ENCODE results near the gene FLVCR2. TPM values are rescaled to one million over a fixed set of nuclear protein-coding genes. Genes with fewer than 3 reads are reported as not detected.
A peak's percentile ranks its signal among the peaks of the same experiment; 100 is the strongest.

The FLVCR2 gene
- polyA plus RNA-seq, 3 donors: 13.2 to 36.6 (median 16.3) TPM

DNA sequence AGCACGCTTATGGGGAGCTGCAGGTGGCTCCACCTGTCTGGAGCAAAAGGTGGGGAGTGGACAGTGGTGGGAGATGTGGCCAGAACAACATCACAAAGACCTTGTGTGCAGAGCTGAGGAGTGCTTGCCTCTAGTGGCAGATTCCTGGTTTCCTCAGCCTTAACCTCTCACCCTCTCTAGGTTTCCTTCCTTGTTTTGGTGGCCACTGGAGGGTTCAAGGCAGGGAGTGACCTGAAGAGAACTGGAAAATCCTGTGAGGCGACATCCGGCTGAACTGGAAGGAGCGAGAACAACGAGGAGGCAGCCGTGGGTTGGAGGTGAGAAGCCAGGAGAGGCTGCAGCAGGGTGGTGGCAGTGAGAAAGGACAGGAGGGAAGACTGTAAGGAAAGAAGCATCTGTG, 6.3 kb upstream of the FLVCR2 start:
- Histone ChIP-seq H2AFZ (ENCODE audit: insufficient read depth, low read depth, low read length, poor library complexity, severe bottlenecking) (peak overlapping the region; percentile 17), H3K79me2 (ENCODE audit: insufficient read depth, low read length) (no peaks in the 10 kb centered on the region), H3K4me3 (replicated peaks in 1 of 3; ENCODE audit: low read depth in 2 of 3, low read length in 3 of 3) (no peak overlapping the region), H4K20me1 (ENCODE audit: insufficient read depth, low read length) (no peaks in the 10 kb centered on the region), H3K27ac (ENCODE audit: low read depth in 1 of 2, low read length in 2 of 2) (no peak overlapping the region), H3K9ac (ENCODE audit: insufficient read depth, low read length, poor library complexity, severe bottlenecking) (no peak overlapping the region), H3K4me2 (replicated peaks; ENCODE audit: extremely low read depth, low read length, poor library complexity, severe bottlenecking) (no peak overlapping the region), H3K27me3 (ENCODE audit: control insufficient read depth in 2 of 2, insufficient read depth in 2 of 2, low read length in 2 of 2) (no peaks in the 10 kb centered on the region), H3K36me3 (replicated peaks in 1 of 2; ENCODE audit: control insufficient read depth in 1 of 2, insufficient read depth in 2 of 2, low read length in 2 of 2) (no peaks in the 10 kb centered on the region), H3K9me3 (replicated peaks in 1 of 2; ENCODE audit: control insufficient read depth in 1 of 2, insufficient read depth in 1 of 2, low read length in 2 of 2) (no peaks in the 10 kb centered on the region), H3K4me1 (ENCODE audit: control insufficient read depth in 1 of 2, insufficient read depth in 2 of 2, low read length in 2 of 2) (peaks cover 13 to 16% of the 10 kb centered on the region in 2 donors)
- Mint-ChIP-seq H3K4me1 (peaks cover 22% of the 10 kb centered on the region), H3K4me3 (no peak overlapping the region), H3K36me3 (peaks cover 0 to 2% of the 10 kb centered on the region in 2 donors), H3K9me3 (peaks cover 0 to 4% (median 0%) of the 10 kb centered on the region in 7 donors), H3K27ac (peak overlapping the region in 3 of 7 donors; percentile 15 to 82 (median 74)), H3K27me3 (ENCODE audit: low read depth in 3 of 3) (peaks cover 1 to 13% (median 4%) of the 10 kb centered on the region in 3 donors)
- no peak for TF ChIP-seq CTCF (IDR thresholded peaks at IDR 0.05)
- DNase-seq: no peak
- 97% methylated on average over 5 of the region's 6 CpGs for WGBS (ENCODE audit: insufficient coverage)
- intact Hi-C loops (cut with micrococcal nuclease): loop anchor here in 1 of 2 donors (10.0 kb wide), 1 partner anchor 413 kb away; the partner anchor contains the start of genes IFT43 and TGFB3

DNA sequence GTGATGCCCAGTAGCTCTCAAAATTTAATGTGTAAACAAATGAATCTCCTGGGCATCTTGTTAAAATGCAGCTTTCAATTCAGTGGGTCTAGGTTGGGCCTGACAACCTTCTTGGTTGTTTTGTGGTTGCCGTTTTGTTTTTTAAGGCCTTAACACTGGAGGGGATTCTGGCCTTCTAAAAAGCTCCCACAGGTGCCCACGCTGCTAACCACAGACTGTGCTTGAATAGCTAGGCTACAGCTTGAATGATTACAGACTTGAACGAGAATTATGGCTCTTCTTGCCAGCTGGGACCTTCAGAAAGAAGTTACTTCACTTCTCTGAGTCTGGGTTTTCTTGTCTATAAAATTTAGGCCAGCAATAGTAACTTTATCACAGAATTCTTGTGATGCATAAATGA, 1.3 kb upstream of the FLVCR2 start:
- Mint-ChIP-seq H3K27ac (no peak overlapping the region), H3K4me1 (peaks cover 12% of the 10 kb centered on the region), H3K9me3 (peaks cover 0 to 4% (median 0%) of the 10 kb centered on the region in 7 donors), H3K36me3 (peaks cover 0 to 2% of the 10 kb centered on the region in 2 donors), H3K27me3 (ENCODE audit: low read depth in 3 of 3) (peaks cover 1 to 6% (median 1%) of the 10 kb centered on the region in 3 donors), H3K4me3 (no peak overlapping the region)
- H3K9ac ChIP-seq (ENCODE audit: insufficient read depth, low read length, poor library complexity, severe bottlenecking): no peak overlapping the region
- peaks cover 6% of the 10 kb centered on the region for H3K79me2 ChIP-seq (ENCODE audit: insufficient read depth, low read length)
- H3K27ac ChIP-seq (ENCODE audit: low read depth in 1 of 2, low read length in 2 of 2): no peak overlapping the region
- 63% methylated on average over 3 of the region's 3 CpGs for WGBS (ENCODE audit: insufficient coverage)
- H3K4me2 ChIP-seq (replicated peaks; ENCODE audit: extremely low read depth, low read length, poor library complexity, severe bottlenecking): no peak overlapping the region
- peaks cover 20% of the 10 kb centered on the region for H4K20me1 ChIP-seq (ENCODE audit: insufficient read depth, low read length)
- H2AFZ ChIP-seq (ENCODE audit: insufficient read depth, low read depth, low read length, poor library complexity, severe bottlenecking): no peak overlapping the region
- intact Hi-C loops (cut with micrococcal nuclease): loop anchor here (1.0 to 10.0 kb wide), 4 partner anchors 35 to 408 kb away; partner anchors contain the start of genes IFT43 (in 1 of the 2) and TGFB3 (in 1 of the 2)
- no peaks in the 10 kb centered on the region for H3K27me3 ChIP-seq (ENCODE audit: control insufficient read depth in 2 of 2, insufficient read depth in 2 of 2, low read length in 2 of 2)
- no peaks in the 10 kb centered on the region for H3K9me3 ChIP-seq (replicated peaks in 1 of 2; ENCODE audit: control insufficient read depth in 1 of 2, insufficient read depth in 1 of 2, low read length in 2 of 2)
- DNase-seq: no peak
- no peak overlapping the region for H3K4me3 ChIP-seq (replicated peaks in 1 of 3; ENCODE audit: low read depth in 2 of 3, low read length in 3 of 3)
- TF ChIP-seq CTCF (IDR thresholded peaks at IDR 0.05): no peak
- peaks cover 36 to 40% of the 10 kb centered on the region in 2 donors for H3K4me1 ChIP-seq (ENCODE audit: control insufficient read depth in 1 of 2, insufficient read depth in 2 of 2, low read length in 2 of 2)
- H3K36me3 ChIP-seq (replicated peaks in 1 of 2; ENCODE audit: control insufficient read depth in 1 of 2, insufficient read depth in 2 of 2, low read length in 2 of 2): no peaks in the 10 kb centered on the region

Measured in CD14-positive monocyte (primary cell).